HFFc6 (cell line): ENCODE measurements around the gene A2M. TPM values are rescaled to one million over a fixed set of nuclear protein-coding genes. Genes with fewer than 3 reads are reported as not detected.

Source experiments
- DNase-seq: peaks from one replicate; pipeline ENCODE4 v3.0.0-alpha.2; 2018
- H3K27ac Mint-ChIP-seq: 2 replicates; pipeline ENCODE4 v1.8.0; 2020; ENCODE audit warnings: mild to moderate bottlenecking, mixed read lengths
- H3K27me3 Mint-ChIP-seq: 2 replicates; pipeline ENCODE4 v1.8.0; 2021; ENCODE audit warnings: mild to moderate bottlenecking, moderate library complexity, mixed read lengths; ENCODE audit not compliant: insufficient read depth
- H3K36me3 Mint-ChIP-seq: 2 replicates; pipeline ENCODE4 v1.8.0; 2021; ENCODE audit warnings: low read depth, mixed read lengths
- H3K4me1 Mint-ChIP-seq: 2 replicates; pipeline ENCODE4 v1.8.0; 2020; ENCODE audit warnings: low read depth, mixed read lengths
- H3K4me3 Mint-ChIP-seq: 2 replicates; pipeline ENCODE4 v1.8.0; 2020; ENCODE audit warnings: mild to moderate bottlenecking, moderate library complexity, mixed read lengths
- H3K9me3 Mint-ChIP-seq: 2 replicates; pipeline ENCODE4 v1.8.0; 2020; ENCODE audit warnings: mild to moderate bottlenecking, mixed read lengths
- total RNA-seq, 6 experiments: library from RNA; stranded (reverse); fragmentation: NEBNext Ultra II Directional; extraction: Animal tissue kit (Norgen Biotek cat#: 25700); gene quantifications; 2 replicates in 1 of 6; 3 replicates in 5 of 6; pipeline ENCODE4 v1.2.3, GENCODE V29; 2021
- TF ChIP-seq, protein P1 (sequence below): fragments of 200-600 bp; sonication (generic); IDR thresholded peaks from 2 replicates; pipeline ENCODE4 v1.5.0; 2021; ENCODE audit warnings: antibody characterized with exemption, mild to moderate bottlenecking

A2M gene
- total RNA-seq, 6 experiments from 2014 or later, result 0.23 to 0.50 (median 0.33) TPM

DNA sequence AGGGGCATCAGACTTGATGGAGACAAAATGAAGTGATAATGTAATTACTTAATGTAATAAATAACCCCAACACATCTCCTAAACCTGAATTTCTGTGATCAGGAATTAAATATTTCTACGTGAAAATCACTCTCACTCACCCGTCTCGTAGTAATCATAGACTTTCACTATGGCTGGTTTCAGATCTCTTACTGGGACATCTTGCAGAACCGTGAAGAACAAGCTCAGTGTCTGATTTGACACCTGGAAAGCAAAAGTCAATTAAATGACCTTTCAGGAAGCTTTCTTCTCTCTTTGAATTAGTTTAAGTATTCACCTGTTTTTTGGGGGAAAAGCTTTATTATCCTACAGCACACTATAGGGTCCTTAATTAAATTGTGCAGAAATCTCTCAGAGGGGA is 47.1 kb downstream of the A2M start:
- DNase-seq, result no peak
- TF ChIP-seq, protein P1, sequence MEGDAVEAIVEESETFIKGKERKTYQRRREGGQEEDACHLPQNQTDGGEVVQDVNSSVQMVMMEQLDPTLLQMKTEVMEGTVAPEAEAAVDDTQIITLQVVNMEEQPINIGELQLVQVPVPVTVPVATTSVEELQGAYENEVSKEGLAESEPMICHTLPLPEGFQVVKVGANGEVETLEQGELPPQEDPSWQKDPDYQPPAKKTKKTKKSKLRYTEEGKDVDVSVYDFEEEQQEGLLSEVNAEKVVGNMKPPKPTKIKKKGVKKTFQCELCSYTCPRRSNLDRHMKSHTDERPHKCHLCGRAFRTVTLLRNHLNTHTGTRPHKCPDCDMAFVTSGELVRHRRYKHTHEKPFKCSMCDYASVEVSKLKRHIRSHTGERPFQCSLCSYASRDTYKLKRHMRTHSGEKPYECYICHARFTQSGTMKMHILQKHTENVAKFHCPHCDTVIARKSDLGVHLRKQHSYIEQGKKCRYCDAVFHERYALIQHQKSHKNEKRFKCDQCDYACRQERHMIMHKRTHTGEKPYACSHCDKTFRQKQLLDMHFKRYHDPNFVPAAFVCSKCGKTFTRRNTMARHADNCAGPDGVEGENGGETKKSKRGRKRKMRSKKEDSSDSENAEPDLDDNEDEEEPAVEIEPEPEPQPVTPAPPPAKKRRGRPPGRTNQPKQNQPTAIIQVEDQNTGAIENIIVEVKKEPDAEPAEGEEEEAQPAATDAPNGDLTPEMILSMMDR, result no peak
- Mint-ChIP-seq H3K4me3 (no peak overlapping the region), H3K27me3 (no peaks in the 10 kb centered on the region; the same call in none of the 2 replicates), H3K9me3 (peaks cover 7% of the 10 kb centered on the region), H3K36me3 (no peaks in the 10 kb centered on the region), H3K4me1 (no peaks in the 10 kb centered on the region), H3K27ac (no peak overlapping the region)

DNA sequence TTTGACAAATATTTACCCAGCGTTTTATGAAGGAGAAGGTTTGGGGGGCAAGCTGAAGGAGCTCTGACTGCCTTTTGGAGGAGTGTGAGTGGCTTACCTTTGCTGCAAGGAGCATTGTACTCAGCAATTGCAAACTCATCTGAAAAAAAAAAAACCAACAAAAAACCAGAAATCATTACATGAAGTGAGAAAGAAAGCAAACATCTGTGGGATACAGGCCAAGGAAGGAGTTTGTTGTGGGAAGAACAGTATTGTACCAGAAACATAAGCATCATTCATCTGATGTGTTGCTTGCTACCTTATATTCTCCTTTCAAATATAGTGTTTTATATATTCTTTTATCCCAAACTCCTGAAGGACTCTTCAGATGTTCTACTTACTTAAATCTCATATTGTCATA is 47.6 kb downstream of the A2M start:
- DNase-seq, result no peak
- TF ChIP-seq, protein P1, result no peak
- H3K27me3 Mint-ChIP-seq, result no peaks in the 10 kb centered on the region; the same call in none of the 2 replicates
- H3K36me3 Mint-ChIP-seq, result no peaks in the 10 kb centered on the region
- no peak overlapping the region for H3K27ac Mint-ChIP-seq
- no peaks in the 10 kb centered on the region for H3K4me1 Mint-ChIP-seq
- H3K9me3 Mint-ChIP-seq, result peaks cover 7% of the 10 kb centered on the region
- no peak overlapping the region for H3K4me3 Mint-ChIP-seq

DNA sequence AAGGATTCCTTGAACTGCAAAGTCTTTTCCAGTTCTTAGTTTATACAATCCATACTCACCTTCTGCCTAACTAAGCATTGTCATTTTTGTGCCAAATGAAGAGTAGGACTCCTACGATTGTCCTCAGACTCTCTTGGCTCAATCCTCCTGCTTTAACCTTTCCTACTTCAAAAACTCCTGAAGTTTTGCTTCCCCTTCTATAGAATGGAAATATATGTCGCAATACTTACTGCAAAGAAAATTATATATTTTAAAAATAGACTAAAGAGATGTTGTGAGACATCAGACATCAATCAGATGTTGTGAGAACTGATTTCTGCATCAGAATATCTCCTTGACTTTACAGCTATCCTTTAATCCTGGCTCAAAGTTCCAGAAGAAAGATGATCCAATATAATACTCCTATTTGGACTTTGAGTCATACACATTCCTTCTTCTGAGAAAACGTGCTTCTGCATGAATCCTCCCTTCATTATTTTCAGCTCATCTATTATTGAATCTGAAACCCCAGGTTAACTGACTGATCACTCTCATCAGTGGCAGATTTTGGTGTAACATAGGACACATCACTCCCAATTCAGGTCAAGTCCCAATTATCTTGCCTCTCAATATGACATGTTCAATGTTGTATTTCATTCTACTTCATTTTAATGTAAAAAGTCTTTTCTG is 48.8 kb downstream of the A2M start:
- DNase-seq, result no peak
- no peaks in the 10 kb centered on the region; the same call in 1 of the 2 replicates for H3K27me3 Mint-ChIP-seq
- no peak overlapping the region for H3K4me3 Mint-ChIP-seq
- H3K27ac Mint-ChIP-seq, result no peak overlapping the region
- peaks cover 7% of the 10 kb centered on the region; the same call in 1 of the 2 replicates for H3K9me3 Mint-ChIP-seq
- no peaks in the 10 kb centered on the region for H3K36me3 Mint-ChIP-seq
- H3K4me1 Mint-ChIP-seq, result no peaks in the 10 kb centered on the region
- TF ChIP-seq, protein P1, result no peak

DNA sequence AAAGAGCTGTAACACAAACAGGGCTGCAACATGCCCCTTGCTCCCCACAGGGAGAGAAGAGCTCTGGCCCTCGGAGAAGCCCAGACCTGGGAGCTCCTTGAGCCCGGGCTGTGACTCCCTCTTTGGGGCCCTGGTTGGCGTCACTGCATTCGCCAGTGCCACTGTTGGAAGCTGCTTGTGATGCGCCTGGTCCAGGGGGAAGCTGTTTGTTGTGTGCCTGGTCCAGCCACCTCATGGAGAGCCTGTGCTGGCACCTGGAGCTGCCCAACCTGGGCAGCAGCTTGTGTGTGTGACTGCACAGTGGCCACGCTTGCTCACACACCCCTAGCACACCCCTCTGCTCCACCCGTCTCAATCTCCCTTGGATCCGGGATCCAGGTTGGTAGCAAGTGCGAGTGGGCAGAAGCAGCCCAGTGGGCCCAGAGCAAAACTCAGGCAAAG is 49.5 kb downstream of the A2M start:
- Mint-ChIP-seq H3K4me3 (no peak overlapping the region), H3K36me3 (no peaks in the 10 kb centered on the region), H3K4me1 (no peaks in the 10 kb centered on the region), H3K27ac (no peak overlapping the region), H3K9me3 (peaks cover 7% of the 10 kb centered on the region; the same call in 1 of the 2 replicates), H3K27me3 (no peaks in the 10 kb centered on the region; the same call in 1 of the 2 replicates)
- no peak for DNase-seq
- TF ChIP-seq, protein P1, result no peak

DNA sequence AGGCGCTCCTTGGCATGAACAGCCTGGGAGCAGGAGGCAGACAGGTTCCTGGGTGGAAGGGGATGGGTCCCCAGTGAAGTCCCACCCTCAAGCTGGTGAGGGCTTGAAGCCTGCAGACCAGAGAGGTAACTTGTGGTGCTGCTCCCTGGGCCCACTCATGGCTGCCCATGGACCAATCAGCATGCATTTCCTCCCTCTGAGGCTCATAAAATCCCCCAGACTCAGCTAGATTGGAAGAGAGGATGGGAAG is 50.2 kb downstream of the A2M start:
- Mint-ChIP-seq H3K27ac (no peak overlapping the region), H3K27me3 (no peaks in the 10 kb centered on the region; the same call in 1 of the 2 replicates), H3K4me3 (no peak overlapping the region), H3K4me1 (no peaks in the 10 kb centered on the region), H3K9me3 (peaks cover 7% of the 10 kb centered on the region; the same call in 1 of the 2 replicates), H3K36me3 (no peaks in the 10 kb centered on the region)
- TF ChIP-seq, protein P1, result no peak
- no peak for DNase-seq
